SH-SY5Y (cell line): ENCODE results near the gene TMEM209.

Experiments used
- GATA2 ChIP-seq: IDR thresholded peaks from 2 replicates; pipeline ENCODE4 v1.6.1; 2011; ENCODE audit warnings: mild to moderate bottlenecking, low read depth, low read length
- GATA3 ChIP-seq: IDR thresholded peaks from 2 replicates; pipeline ENCODE4 v1.6.1; 2011; ENCODE audit warnings: low read depth, mild to moderate bottlenecking, low read length, moderate library complexity

Gene TMEM209

DNA sequence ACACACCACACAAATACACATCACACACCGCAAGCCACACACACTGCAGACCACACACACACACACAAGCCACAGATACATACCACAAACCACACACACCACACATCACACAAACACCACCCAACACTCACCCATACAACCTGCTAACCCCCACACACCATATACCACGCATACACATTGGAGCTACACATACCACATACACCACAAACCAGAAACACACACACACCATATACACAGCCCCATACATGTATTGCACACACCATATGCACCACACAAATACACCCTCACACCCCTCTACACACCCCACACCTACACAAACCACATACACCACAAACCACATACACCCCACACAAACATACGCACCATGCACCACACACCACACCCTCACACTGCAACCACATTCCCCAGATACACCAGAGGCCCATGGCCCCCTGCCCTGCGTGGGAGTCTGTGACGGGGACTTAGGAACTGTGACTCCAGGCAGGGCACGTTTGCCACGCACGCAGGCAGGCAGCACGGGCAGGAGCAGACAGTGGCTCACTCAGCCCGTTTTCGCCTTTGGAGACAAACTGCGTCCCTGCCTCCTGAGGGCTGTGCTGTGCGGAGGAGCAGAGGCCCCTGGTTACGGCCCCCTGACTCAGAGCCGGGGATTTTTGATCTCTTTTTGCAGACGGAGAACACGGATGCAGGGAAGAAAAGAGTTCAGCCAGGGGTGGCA is 52.6 kb downstream of the TMEM209 start:
- TF ChIP-seq GATA3 (no peak), GATA2 (no peak)

DNA sequence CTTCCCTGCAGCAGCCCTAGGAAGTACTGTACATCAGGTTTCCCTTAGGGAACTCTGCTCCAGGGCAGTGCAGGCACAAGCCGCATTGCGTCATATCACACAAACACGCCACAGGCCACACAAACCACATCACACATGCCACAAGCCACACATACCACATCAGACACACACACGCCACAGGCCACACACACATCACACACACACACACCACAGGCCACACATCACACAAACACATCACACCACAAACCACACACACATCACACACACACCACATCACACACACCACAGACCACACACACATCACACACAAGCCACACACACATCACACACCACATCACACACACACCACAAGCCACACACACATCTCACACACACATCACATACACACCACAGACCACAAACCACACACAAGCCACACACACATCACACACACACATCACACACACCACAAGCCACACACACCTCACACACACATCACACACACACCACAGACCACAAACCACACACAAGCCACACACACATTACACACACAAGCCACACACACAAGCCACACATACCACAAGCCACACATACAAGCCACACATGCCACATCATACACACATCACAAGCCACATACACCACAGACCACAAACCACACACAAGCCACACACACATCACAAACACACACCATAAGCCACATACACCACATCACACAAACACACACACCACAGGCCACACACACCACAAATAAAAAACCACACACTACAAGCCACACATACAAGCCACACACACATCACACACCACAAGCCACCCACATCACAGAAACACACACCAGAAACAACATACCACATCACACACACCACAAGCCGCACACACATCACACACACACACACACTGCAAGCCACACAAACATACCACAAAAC is 53.4 kb downstream of the TMEM209 start:
- TF ChIP-seq GATA3 (no peak), GATA2 (no peak)

DNA sequence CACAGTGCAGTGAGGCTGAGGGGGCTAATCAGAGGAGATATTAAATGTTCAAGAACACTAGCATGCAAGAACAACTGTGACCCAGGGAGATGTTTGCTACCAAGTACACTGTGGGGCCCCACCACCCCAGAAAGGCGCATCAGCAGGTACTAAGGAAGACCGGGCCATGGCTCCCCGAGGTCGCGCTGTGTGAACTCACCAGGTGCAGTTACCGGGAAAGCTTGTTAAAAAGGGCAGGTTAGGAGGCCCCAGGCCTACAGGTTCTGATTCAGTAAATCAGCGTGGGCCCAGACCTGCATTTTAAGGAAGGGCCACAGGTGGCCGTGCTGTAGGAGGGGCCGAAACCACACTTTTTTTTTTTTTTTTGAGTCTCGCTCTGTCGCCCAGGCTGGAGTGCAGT is 54.6 kb downstream of the TMEM209 start:
- TF ChIP-seq GATA3 (no peak), GATA2 (no peak)

DNA sequence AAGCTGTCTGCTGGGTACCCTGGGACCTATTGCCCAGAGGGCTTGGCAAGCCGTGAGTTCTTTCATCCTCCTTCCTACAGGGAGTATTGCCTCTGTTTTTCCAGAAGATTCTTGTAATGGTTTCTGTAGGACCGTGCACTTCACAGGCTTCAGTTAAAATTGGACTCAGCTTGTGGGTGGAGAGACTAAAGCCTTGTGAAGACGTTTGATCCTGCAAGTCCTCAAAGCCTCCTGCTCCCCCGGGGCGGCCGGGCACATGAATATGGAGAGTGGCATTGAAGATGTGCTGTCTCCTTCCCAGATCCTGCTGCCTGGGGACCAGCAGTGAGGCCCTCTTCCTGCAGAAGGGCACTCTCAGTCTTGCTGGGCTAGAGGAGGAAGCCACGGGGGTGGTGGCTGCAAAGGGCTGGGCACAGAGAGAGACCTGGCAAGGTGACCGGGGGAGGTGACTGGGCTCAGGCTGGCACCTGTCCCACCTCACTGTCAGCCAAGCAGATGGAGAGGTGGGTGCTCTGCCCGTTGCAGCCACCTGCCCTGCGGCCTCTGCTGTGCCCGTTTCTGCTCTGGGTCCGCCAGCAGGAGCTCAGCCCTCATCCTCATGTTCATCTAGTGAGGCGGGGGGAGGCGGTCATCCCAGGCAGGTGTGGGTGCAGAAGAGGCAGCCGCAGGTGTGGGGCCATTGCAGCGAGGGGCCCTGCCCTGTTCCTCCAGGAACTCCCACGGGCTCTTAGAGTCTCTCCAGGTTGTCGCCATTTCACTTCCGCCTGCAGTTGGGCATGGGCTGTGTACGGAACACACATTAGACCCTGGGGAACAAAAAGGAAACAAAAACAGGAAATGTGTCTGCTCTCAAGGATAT is 55.7 kb downstream of the TMEM209 start:
- TF ChIP-seq GATA2, result no peak
- no peak for TF ChIP-seq GATA3

- TF ChIP-seq GATA2 (no peak), GATA3 (no peak)
These were observed 56.6 kb downstream of the TMEM209 start for GRCh38 chr7:130148561-130148960.

- TF ChIP-seq GATA2 (no peak), GATA3 (no peak)
These were observed 57.4 kb downstream of the TMEM209 start for GRCh38 chr7:130147710-130148325.

DNA sequence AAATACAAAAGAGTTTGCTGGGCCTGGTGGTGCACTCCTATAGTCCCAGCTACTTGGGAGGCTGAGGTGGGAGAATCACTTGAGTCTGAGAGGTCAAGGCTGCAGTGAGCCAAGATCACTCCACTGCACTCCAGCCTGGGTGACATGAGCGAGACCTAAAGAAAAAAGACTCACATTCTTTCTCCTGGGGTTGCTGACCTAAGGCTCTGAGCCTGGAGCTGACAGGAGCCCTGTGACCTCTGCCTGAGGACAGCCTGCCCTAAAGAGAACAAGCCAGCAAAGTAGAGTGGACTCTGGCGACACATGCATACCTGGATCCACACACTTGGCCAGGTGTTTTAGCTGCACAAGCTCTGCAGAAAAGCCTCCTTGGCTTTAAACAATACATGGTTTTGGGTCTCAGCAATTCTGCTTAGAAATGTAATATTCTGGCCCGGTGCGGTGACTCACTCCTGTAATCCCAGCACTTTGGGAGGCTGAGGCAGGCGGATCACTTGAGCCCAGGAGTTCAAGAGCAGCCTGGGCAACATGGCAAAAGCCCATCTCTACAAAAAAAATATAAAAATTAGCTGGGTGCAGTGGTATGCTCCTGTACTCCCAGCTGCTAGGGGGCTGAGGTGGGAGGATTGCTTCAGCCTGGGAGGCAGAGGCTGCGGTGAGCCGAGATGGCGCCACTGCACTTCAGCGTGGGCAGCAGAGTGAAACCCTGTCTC is 58.4 kb downstream of the TMEM209 start:
- TF ChIP-seq GATA2 (no peak), GATA3 (no peak)

DNA sequence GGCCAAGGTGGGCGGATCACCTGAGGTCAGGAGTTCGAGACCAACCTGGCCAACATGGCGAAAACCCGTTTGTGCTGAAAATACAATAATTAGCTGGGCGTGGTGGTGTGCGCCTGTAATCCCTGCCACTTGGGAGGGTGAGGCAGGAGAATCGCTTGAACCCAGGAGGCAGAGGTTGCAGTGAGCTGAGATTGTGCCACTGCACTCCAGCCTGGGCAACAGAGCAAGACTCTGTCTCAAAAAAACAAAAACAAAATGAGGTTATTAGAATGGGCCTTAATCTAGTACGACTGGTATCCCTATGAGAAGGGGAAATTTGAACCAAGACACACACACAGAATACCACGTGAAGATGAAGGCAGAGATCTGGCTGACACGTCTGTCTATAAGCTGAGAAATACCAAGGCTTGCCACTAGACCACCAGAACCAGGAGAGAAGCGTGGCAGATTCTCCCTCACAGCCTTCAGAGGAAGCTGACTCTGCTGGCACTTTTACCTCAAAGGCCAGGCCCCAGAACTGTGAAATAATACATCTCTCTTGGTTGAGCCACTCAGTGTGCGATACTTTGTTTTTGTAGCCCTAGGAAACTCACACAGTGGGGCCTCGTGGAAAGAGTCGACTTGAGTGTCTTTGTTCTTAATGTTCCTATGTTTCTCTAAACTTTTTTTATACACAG is 59.6 kb downstream of the TMEM209 start:
- no peak for TF ChIP-seq GATA2
- no peak for TF ChIP-seq GATA3

DNA sequence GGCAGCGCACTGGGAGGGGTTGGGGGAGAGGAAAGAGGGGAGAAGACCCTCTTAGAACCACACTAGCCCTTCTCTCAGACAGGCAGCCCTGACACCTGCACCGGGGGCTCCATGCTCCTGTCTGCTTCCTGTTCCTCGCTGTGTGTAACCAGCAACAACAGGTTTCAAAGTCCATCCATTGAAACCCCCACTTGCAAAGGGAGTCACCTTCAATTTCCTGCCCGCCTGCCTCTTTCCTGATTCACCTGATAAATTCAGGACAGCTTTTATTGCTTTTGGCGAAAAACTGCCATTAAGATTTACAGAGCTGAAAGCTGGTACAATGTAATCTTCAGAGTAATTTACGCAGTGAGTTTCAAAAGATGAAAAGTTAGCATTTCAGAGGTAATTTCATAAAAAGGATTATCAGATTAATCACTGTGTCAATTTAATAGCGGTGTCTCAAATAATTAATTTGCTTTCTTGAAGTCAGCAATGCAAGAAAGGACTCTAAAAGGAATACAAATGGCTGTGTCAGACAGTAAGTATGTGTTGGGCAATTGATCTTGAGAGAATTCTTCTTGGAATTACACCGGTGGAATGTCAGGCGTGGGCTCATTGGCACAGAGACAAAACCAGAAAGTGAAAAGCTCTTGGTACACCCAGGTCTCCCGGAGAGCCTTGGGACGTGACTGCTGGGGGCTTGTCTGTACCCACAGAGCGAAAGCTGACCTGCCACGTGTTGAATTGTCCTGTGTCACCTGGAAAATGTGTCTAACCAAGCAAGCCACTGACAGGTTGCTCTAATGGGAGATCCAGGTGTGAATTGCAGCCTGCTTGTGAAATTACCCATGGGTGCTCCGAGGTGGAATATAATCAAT is 60.7 kb downstream of the TMEM209 start:
- TF ChIP-seq GATA2, result no peak
- TF ChIP-seq GATA3, result no peak

DNA sequence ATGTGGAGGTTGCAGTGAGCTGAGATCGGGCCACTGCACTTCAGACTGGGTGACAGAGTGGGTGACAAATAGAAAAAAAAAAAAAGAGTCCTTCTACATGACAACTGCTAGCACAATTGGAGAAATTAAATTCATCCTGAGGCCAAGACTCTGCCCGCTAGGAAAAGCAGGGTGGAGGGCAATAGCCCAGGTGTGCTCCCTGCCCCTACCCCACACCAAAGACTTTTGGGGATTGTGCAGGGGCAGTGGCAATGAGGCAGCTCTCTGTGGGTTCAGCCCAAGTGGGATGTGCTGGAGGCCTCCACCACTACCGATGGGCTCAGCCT is 61.3 kb downstream of the TMEM209 start:
- no peak for TF ChIP-seq GATA3
- TF ChIP-seq GATA2, result no peak

DNA sequence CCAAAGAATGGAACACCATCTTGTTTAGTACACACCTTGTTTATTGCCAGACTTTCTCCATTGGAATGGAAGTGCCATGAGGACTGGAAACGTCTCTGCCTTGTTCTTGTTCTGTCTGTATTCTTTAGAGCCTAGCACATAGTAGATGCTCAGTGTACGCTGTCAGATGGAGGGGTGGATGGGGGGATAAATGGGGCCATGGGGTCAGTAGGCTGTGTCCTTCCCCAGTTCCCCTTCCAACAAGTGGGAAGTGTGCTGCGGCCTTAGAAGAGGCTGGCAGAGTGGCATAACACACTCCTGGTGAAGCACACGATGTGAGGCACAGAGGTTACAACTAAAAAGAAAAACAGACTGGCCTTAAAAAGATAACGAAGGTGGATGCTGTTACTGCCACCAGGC is 61.9 kb downstream of the TMEM209 start:
- TF ChIP-seq GATA2 (no peak), GATA3 (no peak)
